GM21786 (cell line): ENCODE data around the gene MRPL52.

ENCODE experiments used
- ATAC-seq: cut with Tn5 transposase; IDR thresholded peaks from one replicate; pipeline ENCODE4 v1.9.1; 2021; ENCODE audit not compliant: unreplicated experiment

Gene MRPL52

DNA sequence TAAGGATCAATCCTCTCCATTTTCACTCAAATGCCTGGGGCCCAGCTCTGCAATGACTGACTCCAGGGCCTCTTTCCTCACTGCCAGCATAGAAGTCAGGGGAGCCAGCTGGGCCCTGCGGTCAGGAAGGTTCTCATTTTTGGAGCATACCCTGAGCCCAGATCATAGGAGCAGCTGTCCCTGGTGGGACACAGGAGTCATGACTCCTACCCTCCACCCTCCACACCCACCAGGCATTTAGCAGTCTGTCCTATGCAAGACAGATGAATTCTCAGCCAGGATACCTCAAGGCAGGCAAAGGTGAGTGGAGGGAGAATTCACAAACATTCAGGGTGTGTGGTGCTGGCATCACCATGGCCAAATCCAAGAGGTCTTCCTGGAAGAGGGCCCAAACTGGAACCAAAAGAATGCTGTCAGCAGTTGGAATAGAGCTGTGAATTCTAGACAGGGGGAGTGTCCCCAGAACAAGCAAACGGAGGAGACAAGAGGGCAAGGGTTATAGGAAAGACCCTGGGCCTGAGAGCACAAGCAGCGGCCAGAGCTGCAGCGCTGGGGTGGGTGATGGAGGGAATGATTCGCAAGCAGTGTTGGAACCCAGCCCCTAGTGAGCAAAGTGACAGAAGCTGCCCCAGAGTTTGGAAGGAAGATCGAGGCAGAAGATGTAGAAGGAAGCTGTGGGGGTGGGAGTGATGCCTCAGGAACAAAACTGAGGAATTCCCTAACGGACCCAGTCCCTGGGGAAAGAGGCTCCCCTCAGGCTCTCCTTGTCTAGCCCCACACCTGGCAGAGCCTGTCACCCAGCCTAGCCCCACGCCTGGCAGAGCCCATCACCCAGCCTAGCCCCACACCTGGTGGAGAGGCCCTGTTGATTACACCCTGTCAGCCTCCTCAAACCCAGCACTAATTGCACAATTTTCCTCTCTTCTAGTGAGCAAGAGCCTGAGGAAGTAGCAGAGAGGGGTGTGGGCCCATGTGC is 48.9 kb downstream of the MRPL52 start:
- ATAC-seq, result no peak

DNA sequence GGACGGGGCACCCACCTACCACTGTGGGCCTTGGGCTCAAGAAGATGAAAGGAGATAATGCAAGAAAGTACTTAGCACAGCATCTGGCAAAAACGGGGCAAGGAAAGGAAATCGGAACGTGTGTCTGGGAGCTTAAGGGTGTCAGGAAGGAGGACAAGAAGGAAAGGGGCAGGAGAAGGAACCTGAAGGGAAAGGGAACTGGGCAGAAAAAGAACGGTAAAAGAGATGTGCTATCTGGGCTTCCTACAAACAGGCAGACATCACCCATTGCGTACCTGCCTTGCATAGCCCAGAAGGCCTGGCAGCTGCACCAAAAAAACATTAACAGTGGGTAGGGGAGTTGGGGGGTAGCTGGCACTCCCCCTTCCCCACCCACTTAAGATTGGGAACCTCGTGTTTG is 52.4 kb downstream of the MRPL52 start:
- no peak for ATAC-seq

DNA sequence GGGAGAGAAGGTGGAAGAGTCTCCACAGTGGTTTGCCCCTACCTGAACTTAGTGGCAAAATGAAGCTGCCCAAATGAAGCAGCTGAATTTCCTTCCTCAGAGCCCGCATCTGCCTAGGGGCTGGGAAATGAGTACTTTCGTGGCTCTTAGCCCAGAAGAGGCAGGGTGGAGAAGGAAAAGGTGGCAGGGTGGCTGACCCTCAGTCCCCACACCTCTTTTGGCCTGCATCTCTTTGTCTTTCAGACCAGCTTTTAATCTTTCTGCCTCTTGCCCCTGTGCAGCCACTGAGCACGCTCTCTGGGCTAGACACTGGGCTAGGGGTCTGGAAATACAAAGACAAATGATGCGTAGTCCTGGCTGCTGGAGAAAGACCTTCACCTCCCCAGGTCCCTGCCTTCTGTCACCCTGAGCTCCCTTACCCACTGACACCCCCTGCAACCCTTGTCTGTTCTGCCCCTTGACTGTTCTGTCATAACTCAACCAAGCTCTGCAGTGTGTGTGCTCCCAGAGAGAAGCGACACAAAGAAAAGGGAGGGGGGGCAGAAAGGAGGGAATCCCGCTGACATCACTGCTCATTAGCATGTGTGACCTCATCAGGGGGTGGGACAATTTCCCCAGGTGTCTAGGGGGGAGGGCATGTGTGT is 53.0 kb downstream of the MRPL52 start:
- ATAC-seq, result no peak

DNA sequence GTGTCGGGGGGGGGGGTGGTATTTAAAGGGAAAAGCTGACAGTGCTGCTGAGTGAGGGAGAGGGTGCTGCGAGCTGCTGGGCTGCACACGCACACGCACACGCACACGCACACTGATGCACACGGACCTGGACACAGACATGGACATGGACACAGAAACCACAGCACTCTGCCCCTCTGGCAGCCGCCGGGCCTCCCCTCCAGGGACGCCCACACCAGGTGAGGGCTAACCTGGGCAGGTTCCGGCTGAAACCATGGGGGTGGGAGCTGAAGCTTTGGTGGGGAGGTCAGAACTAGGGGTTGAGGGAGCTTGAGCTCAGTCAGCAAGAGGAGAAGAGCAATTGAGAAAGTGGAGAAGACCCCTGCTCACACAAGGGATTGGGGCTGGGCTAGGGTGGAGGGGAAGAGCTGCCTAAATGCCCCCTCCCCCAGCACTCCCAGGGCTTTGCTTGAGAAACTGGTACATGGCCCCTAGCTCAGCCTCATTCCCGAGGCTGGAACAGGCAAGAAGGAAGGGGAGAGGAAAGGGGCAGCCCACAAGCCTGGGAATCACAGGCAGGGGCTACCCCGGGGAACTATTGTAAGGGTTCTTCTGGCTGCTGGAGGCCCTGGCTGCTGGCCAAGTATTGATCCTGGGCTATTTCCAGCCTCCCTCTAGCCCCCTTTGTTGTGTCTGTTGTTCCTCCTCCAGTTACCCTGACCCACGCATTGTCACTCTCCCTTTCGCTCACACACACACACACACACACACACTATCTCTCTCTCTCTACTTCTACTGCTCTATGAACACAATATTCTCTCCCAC is 53.7 kb downstream of the MRPL52 start, which contains the start of gene REM2:
Gene REM2 (plus strand): TSS at position 50 of the 804 bp plus-strand sequence. CDS start 66 bp downstream, at position 116.
- no peak for ATAC-seq

DNA sequence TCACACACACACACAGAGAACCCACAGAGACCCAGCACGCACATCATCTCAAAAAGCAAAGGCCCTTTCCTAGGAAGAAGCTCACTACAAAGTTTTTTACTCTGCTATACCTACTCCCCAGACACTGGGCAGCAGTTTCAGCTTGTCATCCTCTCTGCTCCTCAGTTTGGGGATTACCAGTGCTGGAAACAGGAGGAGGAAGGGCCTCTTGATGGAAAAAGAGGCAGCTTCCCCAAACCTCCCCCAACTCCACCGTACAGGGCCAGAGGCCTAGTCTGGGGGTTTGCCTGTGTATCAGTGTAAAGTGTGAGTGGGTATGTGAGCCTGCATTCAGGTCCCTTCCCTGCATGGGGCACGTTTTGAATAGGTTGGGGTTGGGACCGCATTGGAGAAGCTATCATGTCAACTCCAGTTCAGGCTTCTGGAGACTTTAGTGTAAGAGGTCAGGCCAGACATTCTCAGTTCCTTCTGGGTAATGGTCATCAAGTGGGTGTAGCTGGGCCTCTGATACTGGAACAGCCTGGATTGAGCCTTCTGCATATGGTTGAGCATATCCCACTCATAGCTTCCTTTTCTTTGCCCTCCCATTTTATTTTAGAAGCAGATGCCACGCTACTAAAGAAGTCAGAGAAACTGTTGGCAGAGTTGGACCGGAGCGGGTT is 54.5 kb downstream of the MRPL52 start:
- no peak for ATAC-seq
